Skeletal muscle cell (primary cell): ENCODE results near the gene SLC30A7.
"Not testable (repeated sequence)": the region's sequence is repeated elsewhere in the genome, so short reads cannot be mapped to it uniquely, and the experiment has no call there.

Experiments used
- DNase-seq: peaks from one replicate; pipeline ENCODE4 v3.0.0-alpha.2; 2010; ENCODE audit warnings: low read depth
- H3K4me3 ChIP-seq: 2 replicates; pipeline ENCODE4 v1.5.1; 2011; ENCODE audit warnings: low read depth, mild to moderate bottlenecking, control low read depth, low read length, moderate library complexity

The SLC30A7 gene

GRCh38 chr1:100895540-100896480 is at the start of gene SLC30A7:
TSS of gene SLC30A7 (plus strand) at chr1:100896090. CDS start at chr1:100896263, 173 bp downstream.
- peak; percentile 60 for DNase-seq
- H3K4me3 ChIP-seq: peak within 1 kb of the TSS; percentile 89

- no peak for DNase-seq
- H3K4me3 ChIP-seq: no peak overlapping the region
Observed at GRCh38 chr1:100847361-100848082, 48.4 kb upstream of the SLC30A7 start.

- no peak overlapping the region for H3K4me3 ChIP-seq
- DNase-seq: no peak
Observed at GRCh38 chr1:100851726-100852125, 44.2 kb upstream of the SLC30A7 start.

- H3K4me3 ChIP-seq: no peak overlapping the region
- no peak for DNase-seq
Observed at GRCh38 chr1:100852976-100853375, 42.9 kb upstream of the SLC30A7 start.

GRCh38 chr1:100855116-100855515 is 40.8 kb upstream of the SLC30A7 start:
- DNase-seq, H3K4me3 ChIP-seq: not testable (repeated sequence)

GRCh38 chr1:100860397-100860991 is 35.4 kb upstream of the SLC30A7 start:
- peak; percentile 36 for DNase-seq

GRCh38 chr1:100861379-100861778 is 34.5 kb upstream of the SLC30A7 start:
- DNase-seq: peak; percentile 71
- H3K4me3 ChIP-seq: no peak overlapping the region

More at GRCh38 chr1:100860397-100860991, 35.4 kb upstream of the SLC30A7 start:
- H3K4me3 ChIP-seq: no peak overlapping the region

GRCh38 chr1:100862591-100862990 is 33.3 kb upstream of the SLC30A7 start:
- no peak overlapping the region for H3K4me3 ChIP-seq
- peak; percentile 90 for DNase-seq

- no peak overlapping the region for H3K4me3 ChIP-seq
- DNase-seq: no peak
Observed at GRCh38 chr1:100866041-100866900, 29.6 kb upstream of the SLC30A7 start.

GRCh38 chr1:100866901-100867206 is 29.0 kb upstream of the SLC30A7 start:
- H3K4me3 ChIP-seq: no peak overlapping the region

GRCh38 chr1:100868364-100868995 is 27.4 kb upstream of the SLC30A7 start:
- H3K4me3 ChIP-seq: peak overlapping the region; percentile 12
- no peak for DNase-seq

More at GRCh38 chr1:100866901-100867206, 29.0 kb upstream of the SLC30A7 start:
- DNase-seq: no peak

- DNase-seq: no peak
- no peak overlapping the region for H3K4me3 ChIP-seq
Observed at GRCh38 chr1:100869996-100870395, 25.9 kb upstream of the SLC30A7 start.

GRCh38 chr1:100874433-100874832 is 21.5 kb upstream of the SLC30A7 start:
- H3K4me3 ChIP-seq: no peak overlapping the region
- DNase-seq: no peak

- no peak overlapping the region for H3K4me3 ChIP-seq
- no peak for DNase-seq
Observed at GRCh38 chr1:100875228-100875627, 20.7 kb upstream of the SLC30A7 start.

- H3K4me3 ChIP-seq: no peak overlapping the region
- no peak for DNase-seq
Observed at GRCh38 chr1:100876291-100876690, 19.6 kb upstream of the SLC30A7 start.

GRCh38 chr1:100879422-100879821 is 16.5 kb upstream of the SLC30A7 start:
- H3K4me3 ChIP-seq: no peak overlapping the region
- no peak for DNase-seq

GRCh38 chr1:100881687-100882086 is 14.2 kb upstream of the SLC30A7 start:
- DNase-seq: no peak
- no peak overlapping the region for H3K4me3 ChIP-seq

GRCh38 chr1:100882698-100883097 is 13.2 kb upstream of the SLC30A7 start:
- no peak for DNase-seq

GRCh38 chr1:100883963-100884362 is 11.9 kb upstream of the SLC30A7 start:
- no peak for DNase-seq
- H3K4me3 ChIP-seq: no peak overlapping the region

More at GRCh38 chr1:100882698-100883097, 13.2 kb upstream of the SLC30A7 start:
- no peak overlapping the region for H3K4me3 ChIP-seq
